HG03565 (cell line): Measurements from ENCODE around the gene METTL22.
A peak's percentile ranks its signal among the peaks of the same experiment; 100 is the strongest.

Source experiments
- ATAC-seq: cut with Tn5 transposase; IDR thresholded peaks from one replicate; pipeline ENCODE4 v1.9.1; 2021; ENCODE audit warnings: mild to moderate bottlenecking, moderate library complexity; ENCODE audit not compliant: unreplicated experiment

METTL22 gene

GRCh38 chr16:8621572-8622314 is at the start of gene METTL22:
Gene METTL22, plus strand, starts transcription at chr16:8621698. Its CDS starts 3,968 bp downstream, at chr16:8625666.
- peak; percentile 87 for ATAC-seq

GRCh38 chr16:8572063-8572918 is 49.2 kb upstream of the METTL22 start:
- no peak for ATAC-seq

GRCh38 chr16:8572919-8573724 is 48.4 kb upstream of the METTL22 start:
- no peak for ATAC-seq

- ATAC-seq, result no peak
Measured at GRCh38 chr16:8575399-8575798, 46.1 kb upstream of the METTL22 start.

- ATAC-seq, result no peak
Measured at GRCh38 chr16:8576141-8577004, 45.1 kb upstream of the METTL22 start.

- no peak for ATAC-seq
Measured at GRCh38 chr16:8577678-8578304, 43.7 kb upstream of the METTL22 start.

GRCh38 chr16:8579559-8579958 is 41.9 kb upstream of the METTL22 start:
- no peak for ATAC-seq

- no peak for ATAC-seq
Measured at GRCh38 chr16:8581831-8582580, 39.5 kb upstream of the METTL22 start.

GRCh38 chr16:8583199-8583598 is 38.3 kb upstream of the METTL22 start:
- no peak for ATAC-seq

- ATAC-seq, result no peak
Measured at GRCh38 chr16:8583732-8584131, 37.8 kb upstream of the METTL22 start.

- no peak for ATAC-seq
Measured at GRCh38 chr16:8585041-8585440, 36.5 kb upstream of the METTL22 start.

GRCh38 chr16:8585857-8586256 is 35.6 kb upstream of the METTL22 start:
- no peak for ATAC-seq

- no peak for ATAC-seq
Measured at GRCh38 chr16:8587065-8587464, 34.4 kb upstream of the METTL22 start.

- no peak for ATAC-seq
Measured at GRCh38 chr16:8588682-8589056, 32.8 kb upstream of the METTL22 start.

GRCh38 chr16:8589057-8589899 is 32.2 kb upstream of the METTL22 start:
- ATAC-seq, result no peak

- ATAC-seq, result no peak
Measured at GRCh38 chr16:8589900-8590688, 31.4 kb upstream of the METTL22 start, which contains the start of gene TMEM114. Gene TMEM114, minus strand, starts transcription at chr16:8590511. Its CDS starts 673 bp downstream, at chr16:8589838.

- ATAC-seq, result no peak
Measured at GRCh38 chr16:8590811-8591210, 30.7 kb upstream of the METTL22 start.
